Measurements from ENCODE around the gene DNM2. TPM values are rescaled to one million over a fixed set of nuclear protein-coding genes. Genes with fewer than 3 reads are reported as not detected.

DNM2 gene
- total RNA-seq, 3 donors from 2014 or later, result 152 to 161 (median 158) TPM

- Mint-ChIP-seq H3K9me3 (no peaks in the 10 kb centered on the region), H3K4me1 (ENCODE audit: low read depth) (peaks cover 10% of the 10 kb centered on the region)
- peak; percentile 28 to 33 for ATAC-seq
Measured at GRCh38 chr19:10701955-10702525, 15.8 kb upstream of the DNM2 start.

GRCh38 chr19:10706990-10707389 is 10.9 kb upstream of the DNM2 start:
- Mint-ChIP-seq H3K27me3 (ENCODE audit: low read depth) (no peaks in the 10 kb centered on the region), H3K36me3 (ENCODE audit: insufficient read depth) (peaks cover 10% of the 10 kb centered on the region), H3K9me3 (no peaks in the 10 kb centered on the region), H3K4me3 (no peak overlapping the region), H3K4me1 (ENCODE audit: low read depth) (peaks cover 4% of the 10 kb centered on the region)
- ATAC-seq (no peak), DNase-seq (no peak)

More at GRCh38 chr19:10701955-10702525, 15.8 kb upstream of the DNM2 start:
- H3K27me3 Mint-ChIP-seq (ENCODE audit: low read depth), result peaks cover 2% of the 10 kb centered on the region
- H3K4me3 Mint-ChIP-seq, result peak overlapping the region; percentile 92
- no peak for DNase-seq
- H3K36me3 Mint-ChIP-seq (ENCODE audit: insufficient read depth), result peaks cover 2% of the 10 kb centered on the region

GRCh38 chr19:10707440-10707839 is 10.4 kb upstream of the DNM2 start:
- DNase-seq, result no peak
- Mint-ChIP-seq H3K27me3 (ENCODE audit: low read depth) (no peaks in the 10 kb centered on the region), H3K9me3 (no peaks in the 10 kb centered on the region), H3K36me3 (ENCODE audit: insufficient read depth) (peaks cover 12% of the 10 kb centered on the region), H3K4me1 (ENCODE audit: low read depth) (no peaks in the 10 kb centered on the region), H3K4me3 (no peak overlapping the region)
- ATAC-seq, result no peak

- peaks cover 12% of the 10 kb centered on the region for H3K36me3 Mint-ChIP-seq (ENCODE audit: insufficient read depth)
- DNase-seq, result no peak
- H3K4me3 Mint-ChIP-seq, result no peak overlapping the region
- no peaks in the 10 kb centered on the region for H3K9me3 Mint-ChIP-seq
- no peaks in the 10 kb centered on the region for H3K27me3 Mint-ChIP-seq (ENCODE audit: low read depth)
- no peaks in the 10 kb centered on the region for H3K4me1 Mint-ChIP-seq (ENCODE audit: low read depth)
- no peak for ATAC-seq
Measured at GRCh38 chr19:10708291-10708690, 9.6 kb upstream of the DNM2 start.

GRCh38 chr19:10712045-10712444 is 5.8 kb upstream of the DNM2 start:
- Mint-ChIP-seq H3K36me3 (ENCODE audit: insufficient read depth) (peaks cover 16% of the 10 kb centered on the region), H3K4me3 (no peak overlapping the region), H3K9me3 (no peaks in the 10 kb centered on the region), H3K4me1 (ENCODE audit: low read depth) (peaks cover 3% of the 10 kb centered on the region), H3K27me3 (ENCODE audit: low read depth) (no peaks in the 10 kb centered on the region)
- DNase-seq (no peak), ATAC-seq (no peak)

GRCh38 chr19:10712754-10713153 is 5.1 kb upstream of the DNM2 start:
- H3K36me3 Mint-ChIP-seq (ENCODE audit: insufficient read depth), result peaks cover 16% of the 10 kb centered on the region
- peaks cover 7% of the 10 kb centered on the region for H3K4me1 Mint-ChIP-seq (ENCODE audit: low read depth)

GRCh38 chr19:10713317-10713716 is 4.6 kb upstream of the DNM2 start:
- Mint-ChIP-seq H3K4me3 (no peak overlapping the region), H3K4me1 (ENCODE audit: low read depth) (peaks cover 7% of the 10 kb centered on the region)

More at GRCh38 chr19:10712754-10713153, 5.1 kb upstream of the DNM2 start:
- H3K9me3 Mint-ChIP-seq, result no peaks in the 10 kb centered on the region
- DNase-seq (no peak), ATAC-seq (no peak)
- H3K4me3 Mint-ChIP-seq, result no peak overlapping the region
- H3K27me3 Mint-ChIP-seq (ENCODE audit: low read depth), result no peaks in the 10 kb centered on the region

GRCh38 chr19:10717054-10717355 is 874 bp upstream of the DNM2 start:
- Mint-ChIP-seq H3K4me1 (ENCODE audit: low read depth) (peaks cover 33% of the 10 kb centered on the region), H3K36me3 (ENCODE audit: insufficient read depth) (peaks cover 10% of the 10 kb centered on the region), H3K9me3 (no peaks in the 10 kb centered on the region), H3K27me3 (ENCODE audit: low read depth) (no peaks in the 10 kb centered on the region), H3K4me3 (peak overlapping the region; percentile 71)
- ATAC-seq (no peak), DNase-seq (no peak)

More at GRCh38 chr19:10713317-10713716, 4.6 kb upstream of the DNM2 start:
- H3K36me3 Mint-ChIP-seq (ENCODE audit: insufficient read depth), result peaks cover 14% of the 10 kb centered on the region
- no peaks in the 10 kb centered on the region for H3K27me3 Mint-ChIP-seq (ENCODE audit: low read depth)
- DNase-seq (no peak), ATAC-seq (no peak)
- H3K9me3 Mint-ChIP-seq, result no peaks in the 10 kb centered on the region

- no peaks in the 10 kb centered on the region for H3K9me3 Mint-ChIP-seq
Measured at GRCh38 chr19:10718205-10719196, 622 bp downstream of the DNM2 start.

GRCh38 chr19:10719466-10719961 is 1.6 kb downstream of the DNM2 start:
- no peaks in the 10 kb centered on the region for H3K27me3 Mint-ChIP-seq (ENCODE audit: low read depth)
- H3K4me1 Mint-ChIP-seq (ENCODE audit: low read depth), result peaks cover 46% of the 10 kb centered on the region
- no peak for ATAC-seq
- peaks cover 5% of the 10 kb centered on the region for H3K36me3 Mint-ChIP-seq (ENCODE audit: insufficient read depth)
- DNase-seq, result no peak
- no peaks in the 10 kb centered on the region for H3K9me3 Mint-ChIP-seq
- peak overlapping the region; percentile 98 for H3K4me3 Mint-ChIP-seq

More at GRCh38 chr19:10718205-10719196, 622 bp downstream of the DNM2 start:
- H3K4me3 Mint-ChIP-seq, result peak overlapping the region; percentile 98
- peaks cover 38% of the 10 kb centered on the region for H3K4me1 Mint-ChIP-seq (ENCODE audit: low read depth)
- H3K36me3 Mint-ChIP-seq (ENCODE audit: insufficient read depth), result peaks cover 10% of the 10 kb centered on the region
- DNase-seq (peak; percentile 45), ATAC-seq (peak; percentile 41 to 44)
- H3K27me3 Mint-ChIP-seq (ENCODE audit: low read depth), result no peaks in the 10 kb centered on the region

- Mint-ChIP-seq H3K4me3 (peak overlapping the region; percentile 26), H3K27me3 (ENCODE audit: low read depth) (no peaks in the 10 kb centered on the region), H3K9me3 (no peaks in the 10 kb centered on the region), H3K36me3 (ENCODE audit: insufficient read depth) (peaks cover 5% of the 10 kb centered on the region), H3K4me1 (ENCODE audit: low read depth) (peaks cover 55% of the 10 kb centered on the region)
- no peak for DNase-seq
- no peak for ATAC-seq
Measured at GRCh38 chr19:10720607-10721125, 2.8 kb downstream of the DNM2 start.

GRCh38 chr19:10723591-10723990 is 5.7 kb downstream of the DNM2 start:
- Mint-ChIP-seq H3K36me3 (ENCODE audit: insufficient read depth) (peaks cover 9% of the 10 kb centered on the region), H3K4me1 (ENCODE audit: low read depth) (peaks cover 67% of the 10 kb centered on the region), H3K9me3 (no peaks in the 10 kb centered on the region), H3K27me3 (ENCODE audit: low read depth) (no peaks in the 10 kb centered on the region), H3K4me3 (no peak overlapping the region)
- DNase-seq (no peak), ATAC-seq (no peak)

GRCh38 chr19:10724573-10725071 is 6.7 kb downstream of the DNM2 start:
- no peaks in the 10 kb centered on the region for H3K27me3 Mint-ChIP-seq (ENCODE audit: low read depth)
- peaks cover 7% of the 10 kb centered on the region for H3K36me3 Mint-ChIP-seq (ENCODE audit: insufficient read depth)
- H3K4me1 Mint-ChIP-seq (ENCODE audit: low read depth), result peaks cover 68% of the 10 kb centered on the region
- DNase-seq, result no peak
- ATAC-seq, result no peak
- H3K4me3 Mint-ChIP-seq, result no peak overlapping the region
- no peaks in the 10 kb centered on the region for H3K9me3 Mint-ChIP-seq

- H3K4me1 Mint-ChIP-seq (ENCODE audit: low read depth), result peaks cover 69% of the 10 kb centered on the region
Measured at GRCh38 chr19:10725415-10725814, 7.5 kb downstream of the DNM2 start.

More at GRCh38 chr19:10725415-10725814, 7.5 kb downstream of the DNM2 start:
- Mint-ChIP-seq H3K36me3 (ENCODE audit: insufficient read depth) (peaks cover 7% of the 10 kb centered on the region), H3K9me3 (no peaks in the 10 kb centered on the region), H3K4me3 (no peak overlapping the region), H3K27me3 (ENCODE audit: low read depth) (no peaks in the 10 kb centered on the region)
- ATAC-seq (no peak), DNase-seq (no peak)

Data from activated T-cell treated with anti-CD3 and anti-CD28 coated beads, Interleukin-2, amount 50 U/mL, for 4 hours (primary cell).